Activated B cell treated with CpG ODN at 0.5 μM for 24 hours (primary cell): ENCODE measurements around the gene ZNF497. TPM values are rescaled to one million over a fixed set of nuclear protein-coding genes. Genes with fewer than 3 reads are reported as not detected.

Experiments
- ATAC-seq: fragments of 200-7000 bp; cut with Tn5 transposase; one replicate; pipeline ENCODE4 v1.10.0; 2021; ENCODE audit warnings: low read depth, mild to moderate bottlenecking, moderate library complexity
- CTCF ChIA-PET: fragments of 350-600 bp; sonication (Branson Sonifier 250); formaldehyde crosslinking; loops from one replicate; lab custom pipeline; 2021; ENCODE audit warnings: antibody characterized with exemption; lab: Charles Lee
- POLR2A ChIA-PET: fragments of 350-600 bp; sonication (Branson Sonifier 250); formaldehyde crosslinking; loops from one replicate; lab custom pipeline; 2021; ENCODE audit warnings: antibody characterized with exemption; lab: Charles Lee
- DNase-seq: peaks from one replicate; pipeline ENCODE4 v3.0.0; 2022
- H3K27ac Mint-ChIP-seq: one replicate; pipeline ENCODE4 v1.8.0; 2020; ENCODE audit warnings: mixed read lengths
- H3K27me3 Mint-ChIP-seq: one replicate; pipeline ENCODE4 v1.8.0; 2021; ENCODE audit warnings: mixed read lengths
- H3K36me3 Mint-ChIP-seq: one replicate; pipeline ENCODE4 v1.8.0; 2021; ENCODE audit warnings: low read depth, mixed read lengths
- H3K4me1 Mint-ChIP-seq: one replicate; pipeline ENCODE4 v1.8.0; 2021; ENCODE audit warnings: mixed read lengths
- H3K4me3 Mint-ChIP-seq: one replicate; pipeline ENCODE4 v1.8.0; 2020; ENCODE audit warnings: mild to moderate bottlenecking, mixed read lengths
- H3K9me3 Mint-ChIP-seq: one replicate; pipeline ENCODE4 v1.8.0; 2020; ENCODE audit warnings: mixed read lengths
- intact Hi-C: fragments of 100-400 bp; cut with micrococcal nuclease; formaldehyde crosslinking; loops from one replicate; pipeline ENCODE4 v1.15.1; 2024
- total RNA-seq: library from RNA; stranded (reverse); gene quantifications from 2 replicates; pipeline ENCODE4 v1.2.3, GENCODE V29; 2022
- TF ChIP-seq, protein P1 (sequence below): fragments of 200-600 bp; IDR thresholded peaks from one replicate; pipeline ENCODE4 v1.8.0; 2022; ENCODE audit warnings: antibody characterized with exemption, mild to moderate bottlenecking

ZNF497 gene
- total RNA-seq, 1 donor from 2014 or later, result 2.1 TPM

DNA sequence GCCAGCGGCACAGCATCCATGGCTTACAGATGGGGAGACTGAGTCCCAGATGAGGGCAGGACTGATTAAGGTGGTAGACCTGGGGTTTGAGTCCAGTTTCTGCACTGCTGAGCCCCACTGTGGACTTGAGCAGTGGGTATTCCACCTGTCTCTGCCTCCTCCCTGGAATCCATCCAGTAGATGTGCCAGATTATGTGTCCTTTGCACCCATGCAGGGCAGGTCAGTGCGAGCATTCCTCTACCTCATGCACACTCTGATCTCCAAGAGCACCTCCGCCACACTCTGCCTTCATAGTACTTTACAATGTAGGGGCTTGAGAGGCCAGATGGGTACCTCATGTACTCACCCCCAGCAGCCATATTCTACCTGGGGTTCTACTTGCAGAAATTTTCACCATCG, 25.7 kb downstream of the ZNF497 start:
- CTCF ChIA-PET, result no interaction called here
- TF ChIP-seq, protein P1, sequence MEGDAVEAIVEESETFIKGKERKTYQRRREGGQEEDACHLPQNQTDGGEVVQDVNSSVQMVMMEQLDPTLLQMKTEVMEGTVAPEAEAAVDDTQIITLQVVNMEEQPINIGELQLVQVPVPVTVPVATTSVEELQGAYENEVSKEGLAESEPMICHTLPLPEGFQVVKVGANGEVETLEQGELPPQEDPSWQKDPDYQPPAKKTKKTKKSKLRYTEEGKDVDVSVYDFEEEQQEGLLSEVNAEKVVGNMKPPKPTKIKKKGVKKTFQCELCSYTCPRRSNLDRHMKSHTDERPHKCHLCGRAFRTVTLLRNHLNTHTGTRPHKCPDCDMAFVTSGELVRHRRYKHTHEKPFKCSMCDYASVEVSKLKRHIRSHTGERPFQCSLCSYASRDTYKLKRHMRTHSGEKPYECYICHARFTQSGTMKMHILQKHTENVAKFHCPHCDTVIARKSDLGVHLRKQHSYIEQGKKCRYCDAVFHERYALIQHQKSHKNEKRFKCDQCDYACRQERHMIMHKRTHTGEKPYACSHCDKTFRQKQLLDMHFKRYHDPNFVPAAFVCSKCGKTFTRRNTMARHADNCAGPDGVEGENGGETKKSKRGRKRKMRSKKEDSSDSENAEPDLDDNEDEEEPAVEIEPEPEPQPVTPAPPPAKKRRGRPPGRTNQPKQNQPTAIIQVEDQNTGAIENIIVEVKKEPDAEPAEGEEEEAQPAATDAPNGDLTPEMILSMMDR, result no peak
- peaks cover 55% of the 10 kb centered on the region for H3K36me3 Mint-ChIP-seq

DNA sequence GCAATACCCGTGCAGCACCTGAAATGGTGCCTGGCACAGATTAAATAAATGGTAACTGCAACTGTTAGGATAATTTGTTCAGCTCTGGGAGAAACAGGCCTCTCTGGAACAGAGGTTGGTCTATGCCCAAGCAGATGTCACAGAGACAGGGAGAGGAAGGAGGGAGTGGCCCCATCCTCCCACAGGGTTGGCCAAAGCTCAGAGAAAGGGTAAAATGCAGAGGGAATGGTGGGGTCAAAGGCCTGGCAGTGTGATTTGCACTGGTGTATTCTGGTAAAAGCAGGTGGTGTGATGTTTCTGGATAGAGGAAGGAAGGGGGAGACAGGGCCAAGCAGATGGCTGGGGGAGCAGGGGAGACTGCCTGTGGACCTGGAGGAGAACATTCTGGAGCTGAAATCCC, 26.3 kb downstream of the ZNF497 start:
- ChIA-PET POLR2A (no interaction called here), CTCF (no interaction called here)
- H3K27ac Mint-ChIP-seq, result no peak overlapping the region
- TF ChIP-seq, protein P1, result no peak
- no peaks in the 10 kb centered on the region for H3K9me3 Mint-ChIP-seq
- no peaks in the 10 kb centered on the region for H3K27me3 Mint-ChIP-seq
- DNase-seq, result no peak
- H3K4me1 Mint-ChIP-seq, result no peaks in the 10 kb centered on the region
- H3K4me3 Mint-ChIP-seq, result no peak overlapping the region
- peaks cover 54% of the 10 kb centered on the region for H3K36me3 Mint-ChIP-seq
- no peak for ATAC-seq
- intact Hi-C loops, result no loop called here

More for the DNA sequence above, 25.7 kb downstream of the ZNF497 start:
- ATAC-seq, result no peak
- no peaks in the 10 kb centered on the region for H3K4me1 Mint-ChIP-seq
- POLR2A ChIA-PET, result no interaction called here
- intact Hi-C loops, result no loop called here
- H3K4me3 Mint-ChIP-seq, result no peak overlapping the region
- no peaks in the 10 kb centered on the region for H3K9me3 Mint-ChIP-seq
- DNase-seq, result no peak
- H3K27ac Mint-ChIP-seq, result no peak overlapping the region
- no peaks in the 10 kb centered on the region for H3K27me3 Mint-ChIP-seq

DNA sequence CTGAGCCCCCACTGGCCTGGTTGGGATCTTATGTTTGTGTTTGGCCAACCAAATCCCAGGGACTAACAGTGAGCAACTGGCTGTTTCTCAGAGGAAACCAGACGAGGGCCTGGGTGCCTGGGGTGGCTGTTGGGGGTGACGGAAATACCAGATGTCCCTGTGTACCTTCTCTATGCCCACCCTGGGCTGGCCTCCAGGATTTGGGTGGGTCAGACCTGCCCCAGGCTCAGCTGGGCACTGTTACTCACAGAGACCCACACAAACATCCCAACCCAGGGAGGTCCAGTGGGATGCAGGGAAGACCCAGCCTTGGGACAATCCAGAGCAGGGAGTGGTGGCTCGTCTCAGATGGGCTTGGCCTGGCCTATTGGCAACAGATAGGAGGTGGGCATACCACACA, 26.9 kb downstream of the ZNF497 start:
- ATAC-seq, result no peak
- Mint-ChIP-seq H3K27me3 (no peaks in the 10 kb centered on the region), H3K36me3 (peaks cover 48% of the 10 kb centered on the region), H3K27ac (no peak overlapping the region), H3K4me1 (no peaks in the 10 kb centered on the region), H3K9me3 (no peaks in the 10 kb centered on the region), H3K4me3 (no peak overlapping the region)
- no peak for DNase-seq
- ChIA-PET CTCF (no interaction called here), POLR2A (no interaction called here)
- TF ChIP-seq, protein P1, result no peak
- intact Hi-C loops, result no loop called here

DNA sequence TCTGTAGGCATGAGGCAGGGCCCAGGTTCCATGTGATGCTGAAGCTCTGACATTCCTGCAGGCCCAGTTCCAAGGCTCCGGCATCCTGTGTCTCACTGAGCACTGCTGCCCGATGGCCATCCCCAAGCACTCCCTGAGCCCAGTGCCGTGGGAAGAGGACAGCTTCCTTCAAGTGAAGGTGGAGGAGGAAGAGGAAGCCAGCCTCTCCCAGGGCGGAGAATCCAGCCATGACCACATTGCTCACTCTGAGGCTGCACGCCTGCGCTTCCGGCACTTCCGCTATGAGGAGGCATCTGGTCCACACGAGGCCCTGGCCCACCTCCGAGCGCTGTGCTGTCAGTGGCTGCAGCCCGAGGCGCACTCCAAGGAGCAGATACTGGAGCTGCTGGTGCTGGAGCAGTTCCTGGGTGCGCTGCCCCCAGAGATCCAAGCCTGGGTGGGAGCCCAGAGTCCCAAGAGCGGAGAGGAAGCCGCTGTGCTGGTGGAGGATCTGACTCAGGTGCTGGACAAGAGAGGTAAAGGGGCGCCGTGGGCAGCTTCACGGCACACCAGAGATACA, 27.8 kb downstream of the ZNF497 start:
- POLR2A ChIA-PET, result no interaction called here

DNA sequence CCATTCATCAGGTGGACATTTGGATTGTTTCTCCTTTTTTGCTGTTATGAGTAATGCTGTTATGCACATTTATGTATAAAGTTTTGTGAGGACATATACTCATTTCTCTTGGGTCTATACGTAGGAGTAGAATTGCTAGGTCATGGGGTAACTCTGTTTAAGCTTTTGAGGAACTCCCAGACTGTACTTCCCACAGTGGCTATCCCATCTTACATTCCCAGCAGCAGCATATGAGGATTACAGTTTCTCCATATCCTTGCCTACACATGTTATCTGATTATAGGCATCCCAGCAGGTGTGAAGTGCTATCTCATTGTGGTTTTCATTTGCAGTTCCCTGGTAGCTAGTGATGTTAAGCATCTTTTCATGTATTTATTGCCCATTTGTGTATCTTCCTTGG, 29.9 kb downstream of the ZNF497 start:
- no peaks in the 10 kb centered on the region for H3K9me3 Mint-ChIP-seq
- no peak overlapping the region for H3K27ac Mint-ChIP-seq
- H3K27me3 Mint-ChIP-seq, result no peaks in the 10 kb centered on the region
- H3K4me3 Mint-ChIP-seq, result no peak overlapping the region
- intact Hi-C loops, result no loop called here
- ChIA-PET POLR2A (no interaction called here), CTCF (no interaction called here)
- TF ChIP-seq, protein P1, result no peak
- no peak for ATAC-seq
- no peak for DNase-seq
- peaks cover 2% of the 10 kb centered on the region for H3K4me1 Mint-ChIP-seq
- H3K36me3 Mint-ChIP-seq, result peaks cover 24% of the 10 kb centered on the region

More for the DNA sequence above, 27.8 kb downstream of the ZNF497 start:
- intact Hi-C loops, result no loop called here
- no peaks in the 10 kb centered on the region for H3K4me1 Mint-ChIP-seq
- TF ChIP-seq, protein P1, result no peak
- H3K9me3 Mint-ChIP-seq, result no peaks in the 10 kb centered on the region
- DNase-seq (no peak), ATAC-seq (no peak)
- no peak overlapping the region for H3K27ac Mint-ChIP-seq
- CTCF ChIA-PET, result no interaction called here
- peaks cover 43% of the 10 kb centered on the region for H3K36me3 Mint-ChIP-seq
- no peaks in the 10 kb centered on the region for H3K27me3 Mint-ChIP-seq
- H3K4me3 Mint-ChIP-seq, result no peak overlapping the region
